CD4-positive, alpha-beta T cell treated with Interferon gamma for 1 hour (primary cell): ENCODE measurements around the gene PCGF3.
"Not testable (repeated sequence)": the region's sequence is repeated elsewhere in the genome, so short reads cannot be mapped to it uniquely, and the experiment has no call there.

ENCODE experiments used
- DNase-seq: peaks from one replicate; pipeline ENCODE4 v3.0.0-alpha.2; 2020

PCGF3 gene

DNA sequence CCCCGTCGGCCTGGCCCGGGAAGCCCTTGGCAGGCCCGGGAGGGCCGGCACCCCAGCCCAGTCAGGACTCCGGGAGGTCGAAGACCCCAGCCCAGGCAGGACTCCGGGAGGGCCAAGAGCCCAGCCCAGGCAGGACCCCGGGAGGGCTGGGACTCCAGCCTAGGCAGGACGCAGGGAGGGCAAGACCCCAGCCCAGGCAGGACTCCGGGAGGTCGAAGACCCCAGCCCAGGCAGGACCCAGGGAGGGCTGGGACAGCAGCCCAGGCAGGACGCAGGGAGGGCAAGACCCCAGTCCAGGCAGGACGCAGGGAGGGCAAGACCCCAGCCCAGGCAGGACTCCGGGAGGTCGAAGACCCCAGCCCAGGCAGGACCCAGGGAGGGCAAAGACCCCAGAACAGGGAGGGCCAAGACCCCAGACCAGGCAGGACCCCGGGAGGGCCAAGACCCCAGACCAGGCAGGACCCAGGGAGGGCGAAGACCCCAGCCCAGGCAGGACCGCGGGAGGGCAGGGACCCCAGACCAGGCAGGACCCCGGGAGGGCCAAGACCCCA is 526 bp downstream of the PCGF3 start:
- DNase-seq, result not testable (repeated sequence)

DNA sequence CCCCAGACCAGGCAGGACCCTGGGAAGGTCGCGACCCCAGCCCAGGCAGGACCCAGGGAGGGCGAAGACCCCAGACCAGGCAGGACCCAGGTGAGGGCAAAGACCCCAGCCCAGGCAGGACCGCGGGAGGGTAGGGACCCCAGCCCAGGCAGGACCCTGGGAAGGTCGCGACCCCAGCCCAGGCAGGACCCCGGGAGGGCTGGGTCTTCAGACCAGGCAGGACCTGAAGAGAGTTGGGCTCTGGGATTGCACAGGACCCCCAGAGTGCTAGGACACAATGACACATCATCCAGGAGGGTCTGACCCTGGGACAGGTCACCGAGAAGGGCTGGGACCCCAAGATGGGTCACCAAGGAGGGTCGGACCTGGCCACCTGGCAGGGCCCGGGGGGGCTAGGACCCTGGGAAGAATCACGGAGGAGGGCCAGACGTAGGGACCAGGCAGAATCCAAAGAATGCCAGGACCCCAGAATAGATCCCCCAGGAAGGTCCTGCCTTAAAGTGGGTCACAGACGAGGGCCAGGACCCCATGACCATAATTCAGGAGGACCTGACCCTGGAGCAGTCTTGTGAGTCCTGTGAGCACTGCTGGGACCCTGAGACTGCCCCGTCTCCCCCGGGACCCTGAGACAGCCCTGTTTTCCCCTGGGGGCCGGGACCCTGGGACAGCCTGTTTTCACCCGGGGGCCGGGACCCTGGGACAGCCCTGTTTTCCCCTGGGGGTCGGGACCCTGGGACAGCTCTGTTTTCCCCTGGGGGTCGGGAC is 1.4 kb downstream of the PCGF3 start:
- DNase-seq, result no peak

DNA sequence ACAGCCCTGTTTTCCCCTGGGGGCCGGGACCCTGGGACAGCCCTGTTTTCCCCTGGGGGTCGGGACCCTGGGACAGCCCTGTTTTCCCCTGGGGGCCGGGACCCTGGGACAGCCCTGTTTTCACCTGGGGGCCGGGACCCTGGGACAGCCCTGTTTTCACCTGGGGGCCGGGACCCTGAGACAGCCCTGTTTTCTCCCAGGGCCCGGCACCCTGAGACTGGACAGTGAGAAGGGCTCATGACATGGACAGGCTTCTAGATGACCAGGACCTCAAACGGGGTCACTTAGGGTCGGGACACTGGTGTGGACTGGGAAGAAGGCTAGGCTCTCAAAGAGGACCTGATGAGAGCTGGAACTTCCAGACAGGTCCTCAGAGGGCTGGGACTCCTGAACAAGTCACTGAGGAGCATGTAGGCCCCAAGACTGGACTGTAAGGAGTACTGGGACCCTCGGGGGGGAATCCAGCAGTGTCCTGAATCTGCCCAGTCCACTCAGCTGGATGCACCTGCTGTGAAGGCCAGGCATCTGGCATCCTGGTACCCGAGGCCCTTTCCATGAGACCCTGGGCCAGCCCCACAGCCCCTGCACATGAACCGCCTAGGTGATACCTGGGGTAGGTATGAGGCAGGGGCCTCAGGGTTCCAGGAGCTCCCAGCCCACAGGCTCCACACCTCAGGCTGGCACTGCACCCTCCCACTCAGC is 2.4 kb downstream of the PCGF3 start:
- DNase-seq, result no peak

DNA sequence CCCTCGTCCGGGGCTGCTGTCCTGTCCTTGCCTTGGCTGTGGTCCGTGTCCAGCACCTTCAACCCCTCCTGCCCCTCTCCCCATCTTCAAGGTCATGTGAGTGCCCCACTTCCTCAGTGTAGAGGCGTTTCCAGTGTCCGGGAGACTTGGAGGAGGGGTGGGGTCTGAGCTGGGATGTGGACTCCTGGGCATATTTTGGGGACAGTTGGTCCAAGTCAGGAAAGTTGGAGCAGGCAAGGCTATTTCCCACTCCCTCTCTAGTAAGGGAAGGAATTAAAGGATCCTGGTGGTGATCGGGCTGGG is 3.0 kb downstream of the PCGF3 start:
- DNase-seq, result no peak

DNA sequence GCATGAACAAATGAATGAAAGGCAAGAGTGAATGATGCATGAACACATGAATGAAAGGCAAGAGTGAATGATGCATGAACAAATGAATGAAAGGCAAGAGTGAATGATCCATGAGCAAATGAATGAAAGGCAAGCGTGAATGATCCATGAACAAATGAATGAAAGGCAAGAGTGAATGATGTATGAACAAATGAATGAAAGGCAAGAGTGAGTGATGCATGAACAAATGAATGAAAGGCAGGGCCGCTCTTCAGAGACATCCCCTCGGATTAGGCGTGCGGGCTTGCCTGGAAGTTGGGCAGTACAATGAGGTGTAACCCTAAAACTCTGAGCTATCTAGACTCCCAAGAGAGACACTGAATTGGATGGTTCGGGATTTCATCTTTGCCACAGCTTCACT is 3.7 kb downstream of the PCGF3 start:
- DNase-seq, result no peak

DNA sequence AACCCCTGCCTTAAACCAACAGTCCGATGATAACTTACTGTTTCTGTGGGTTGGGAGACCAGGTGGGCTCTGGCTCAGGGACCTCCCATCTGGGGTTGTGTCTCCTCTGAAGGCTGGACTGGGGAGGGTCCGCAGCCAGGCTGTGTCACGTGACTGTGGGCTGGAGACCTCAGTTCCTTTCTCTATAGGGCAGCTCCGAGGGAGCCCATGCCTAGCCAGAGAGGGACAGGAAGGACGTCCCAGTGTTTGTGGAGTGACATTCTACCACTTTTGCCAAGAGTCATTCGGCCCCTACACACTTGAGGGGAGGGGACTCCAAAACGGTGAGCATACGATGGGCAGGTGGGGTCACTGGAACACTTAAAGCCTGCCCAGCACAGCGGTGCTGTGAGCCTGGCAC is 4.5 kb downstream of the PCGF3 start:
- DNase-seq, result no peak

DNA sequence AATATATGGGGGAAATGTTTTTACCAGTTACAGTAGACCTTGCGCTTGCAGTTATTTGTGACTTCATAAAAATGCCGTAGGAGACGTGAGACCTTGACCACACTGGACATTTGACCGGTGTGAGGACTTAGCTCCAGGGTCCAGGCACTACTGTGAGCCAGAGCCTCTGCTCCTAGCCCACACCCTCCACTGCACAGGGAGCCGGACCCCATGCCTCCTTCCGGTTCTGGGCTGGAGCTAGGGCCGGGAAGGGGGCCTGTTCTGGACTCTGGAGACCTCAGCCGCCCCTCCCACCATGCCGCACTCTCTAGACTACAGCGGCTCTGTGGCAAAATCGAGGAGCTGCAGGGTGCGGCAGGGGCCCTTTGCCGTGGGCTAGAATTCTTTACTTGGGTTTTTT is 5.3 kb downstream of the PCGF3 start:
- no peak for DNase-seq

DNA sequence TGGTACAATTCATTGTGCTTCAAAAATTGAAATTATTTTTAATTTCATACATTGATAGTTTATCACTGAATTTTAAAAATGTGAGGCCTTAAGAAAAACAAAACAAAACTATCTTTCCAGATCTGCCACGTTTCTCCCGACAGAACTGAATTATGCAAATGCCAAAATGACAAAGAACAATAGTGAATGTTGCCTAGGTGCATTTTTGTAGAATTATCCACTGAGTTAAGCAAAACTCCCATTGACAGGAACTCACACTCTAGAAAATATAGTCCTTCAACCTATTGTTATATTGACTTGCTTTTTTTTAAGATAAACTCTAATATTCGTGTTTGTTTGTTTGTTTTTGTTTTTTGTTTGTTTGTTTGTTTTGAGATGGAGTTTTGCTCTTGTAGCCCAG is 6.5 kb downstream of the PCGF3 start:
- DNase-seq, result no peak

DNA sequence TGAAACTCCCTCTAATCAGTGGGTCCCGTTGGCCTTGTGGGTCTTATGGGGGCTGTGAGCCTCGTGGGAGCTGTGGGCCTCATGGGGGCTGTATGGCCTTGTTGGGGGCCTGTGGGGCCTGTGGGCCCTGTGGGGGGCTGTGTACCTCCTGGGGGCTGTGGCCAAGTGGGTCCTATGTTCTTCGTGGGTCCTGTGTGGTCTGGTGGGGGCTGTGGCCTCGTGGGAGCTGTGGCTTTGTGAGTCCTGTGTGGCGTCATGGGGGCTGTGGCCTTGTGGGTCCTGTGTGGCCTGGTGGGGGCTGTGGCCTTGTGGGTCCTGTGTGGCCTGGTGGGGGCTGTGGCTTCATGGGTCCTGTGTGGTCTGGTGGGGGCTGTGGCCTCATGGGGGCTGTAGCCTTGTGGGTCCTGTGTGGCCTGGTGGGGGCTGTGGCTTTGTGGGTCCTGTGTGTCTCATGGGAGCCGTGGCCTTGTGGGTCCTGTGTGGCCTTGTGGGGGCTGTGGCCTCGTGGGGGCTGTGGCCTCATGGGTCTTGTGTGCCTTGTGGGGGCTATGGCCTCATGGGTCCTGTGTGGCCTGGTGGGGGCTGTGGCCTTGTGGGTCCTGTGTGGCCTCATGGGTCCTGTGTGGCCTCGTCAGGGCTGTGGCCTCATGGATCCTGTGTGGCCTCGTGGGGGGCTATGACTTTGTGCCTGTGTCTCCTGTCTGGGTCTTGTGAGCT is 7.4 kb downstream of the PCGF3 start:
- DNase-seq, result no peak

DNA sequence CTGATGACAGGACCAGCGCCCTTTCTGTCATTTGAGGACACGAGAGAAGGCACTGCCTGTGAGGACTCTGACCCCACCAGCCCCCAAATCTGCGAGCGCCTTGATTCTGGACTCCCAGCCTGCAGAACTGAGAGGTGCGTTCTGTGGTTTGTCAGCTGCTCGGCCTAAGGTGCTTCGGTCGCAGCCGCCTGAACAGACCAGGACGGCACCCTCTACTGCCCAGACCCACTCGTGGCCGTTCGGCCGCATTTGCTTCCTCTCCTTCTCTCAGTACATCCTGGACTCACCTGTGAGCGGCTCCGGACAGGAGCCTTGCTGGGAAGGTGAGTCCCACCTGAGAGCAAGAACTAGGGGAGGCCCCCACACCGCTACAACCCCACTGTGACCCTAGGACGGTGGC is 8.5 kb downstream of the PCGF3 start:
- DNase-seq, result no peak

DNA sequence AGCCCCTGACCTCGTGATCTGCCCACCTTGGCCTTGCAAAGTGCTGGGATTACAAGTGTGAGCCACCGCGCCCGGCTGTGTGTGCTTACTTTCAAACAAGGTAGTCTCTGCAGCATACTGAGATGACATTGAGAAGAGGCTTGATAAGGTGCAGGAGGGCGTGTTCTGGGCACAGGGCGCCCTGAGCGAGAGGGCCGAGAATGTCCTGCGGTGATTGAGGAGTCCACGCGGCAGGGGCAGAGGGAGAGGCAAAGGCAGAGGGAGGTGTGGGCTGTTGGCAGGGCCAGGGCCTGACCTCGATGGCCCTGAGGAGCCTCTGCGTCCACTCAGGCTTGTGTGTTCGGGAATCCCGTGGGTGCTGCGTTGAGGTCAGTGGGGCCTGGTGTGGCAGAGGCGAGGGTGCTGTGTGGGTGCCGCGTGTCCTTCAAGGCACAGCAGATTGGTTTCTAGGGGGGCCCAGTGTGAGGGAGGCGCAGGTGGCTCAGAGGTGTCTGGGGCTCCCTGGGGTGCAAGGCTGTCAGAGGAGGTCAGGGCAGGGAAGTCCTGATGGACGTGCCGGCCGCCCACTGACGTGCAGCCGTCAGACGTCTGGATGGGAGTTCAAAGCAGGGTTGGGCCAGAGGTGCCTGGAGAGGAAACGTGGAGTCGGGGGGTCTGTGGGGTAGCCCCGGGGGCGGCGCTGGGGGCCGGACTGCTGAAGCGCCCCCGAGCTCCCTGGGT is 12.1 kb downstream of the PCGF3 start:
- DNase-seq, result no peak

DNA sequence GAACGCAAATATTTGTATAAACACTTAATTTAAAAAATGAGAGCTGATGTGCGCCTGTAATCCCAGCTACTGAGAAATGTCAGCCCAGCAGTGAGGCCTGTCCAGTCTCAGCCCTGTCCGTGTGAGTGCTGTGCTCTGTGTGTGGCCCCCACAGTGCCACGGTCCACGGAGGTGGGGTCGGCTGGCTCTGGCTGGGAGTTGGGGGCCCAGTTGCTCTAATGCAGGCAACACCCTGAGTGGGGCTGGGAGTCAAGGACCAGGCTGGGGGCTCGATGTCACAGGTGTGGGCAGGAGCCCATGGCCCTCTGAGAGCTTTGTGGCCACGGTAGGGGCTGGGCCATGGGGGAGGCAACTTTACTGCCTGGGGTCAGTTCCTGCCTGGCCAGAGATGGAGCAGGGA is 12.8 kb downstream of the PCGF3 start:
- no peak for DNase-seq

DNA sequence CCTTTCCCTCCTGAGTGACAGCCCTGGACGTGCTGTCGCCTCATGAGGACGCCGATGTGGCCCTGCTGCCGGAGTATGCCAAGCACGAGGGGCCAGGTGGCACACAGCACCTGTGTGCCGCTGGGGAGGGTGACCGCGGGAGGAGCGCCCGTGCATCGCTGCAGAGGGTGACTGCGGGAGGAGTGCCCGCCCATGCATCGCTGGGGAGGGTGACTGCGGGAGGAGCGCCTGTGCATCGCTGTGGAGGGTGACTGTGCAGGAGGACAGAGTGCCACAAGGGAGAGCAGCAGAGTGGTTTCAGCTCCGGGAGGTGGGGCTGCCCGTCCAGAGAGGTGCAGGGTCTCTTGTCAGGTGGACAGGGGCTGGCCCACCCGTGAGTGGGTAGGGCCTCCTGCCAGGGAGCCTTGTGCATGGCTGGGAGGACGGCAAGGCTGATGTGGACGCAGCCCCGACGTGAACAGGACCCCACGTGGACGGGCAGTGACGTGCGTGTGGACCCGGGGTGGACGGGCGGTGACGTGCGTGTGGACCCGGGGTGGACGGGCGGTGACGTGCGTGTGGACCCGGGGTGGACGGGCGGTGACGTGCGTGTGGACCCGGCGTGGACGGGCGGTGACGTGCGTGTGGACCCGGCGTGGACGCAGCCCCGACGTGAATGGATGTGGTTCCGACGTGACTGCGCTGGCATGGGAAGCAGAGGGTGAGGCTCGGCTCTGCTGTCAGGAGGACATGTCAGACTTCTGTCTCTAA is 14.7 kb downstream of the PCGF3 start:
- no peak for DNase-seq

DNA sequence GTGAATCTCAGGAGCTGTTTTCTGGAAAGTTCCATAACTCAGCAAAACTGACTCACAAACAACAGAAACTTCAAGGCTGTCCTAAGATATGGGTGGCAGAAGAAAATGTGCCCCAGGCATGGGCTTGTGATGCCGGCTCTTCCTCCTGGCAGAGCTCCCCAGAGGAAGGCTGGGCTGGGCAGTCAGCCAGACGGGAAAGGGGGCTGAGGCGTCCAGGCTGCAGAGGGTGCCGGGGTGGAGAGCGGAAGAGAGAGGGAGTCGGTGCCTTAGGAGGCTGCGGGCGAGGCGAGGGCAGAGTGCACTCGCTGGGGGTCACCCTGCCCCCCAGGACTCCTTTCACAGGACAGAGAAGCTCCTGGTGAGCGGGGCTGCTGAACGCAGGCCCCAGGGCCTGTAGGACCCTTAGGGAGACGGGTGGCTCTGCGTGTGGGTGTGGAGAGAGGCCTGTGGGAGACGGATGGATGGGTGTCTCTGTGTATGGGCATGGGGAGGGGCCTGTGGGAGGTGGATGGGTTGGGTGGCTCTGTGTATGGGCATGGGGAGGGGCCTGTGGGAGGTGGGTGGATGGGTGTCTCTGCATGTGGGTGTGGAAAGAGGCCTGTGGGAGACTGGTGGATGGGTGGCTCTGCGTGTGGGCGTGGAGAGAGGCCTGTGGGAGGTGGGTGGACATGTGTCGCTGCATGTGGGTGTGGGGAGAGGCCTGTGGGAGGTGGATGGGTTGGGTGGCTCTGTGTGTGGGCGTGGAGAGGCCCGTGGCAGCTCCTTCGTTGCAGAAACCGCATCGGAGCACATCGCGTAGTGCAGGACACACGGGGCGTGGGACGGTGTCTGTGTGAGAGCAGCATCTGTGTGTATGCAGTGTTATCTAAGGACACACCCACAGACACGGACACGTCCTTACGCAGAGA is 15.9 kb downstream of the PCGF3 start:
- DNase-seq, result no peak

DNA sequence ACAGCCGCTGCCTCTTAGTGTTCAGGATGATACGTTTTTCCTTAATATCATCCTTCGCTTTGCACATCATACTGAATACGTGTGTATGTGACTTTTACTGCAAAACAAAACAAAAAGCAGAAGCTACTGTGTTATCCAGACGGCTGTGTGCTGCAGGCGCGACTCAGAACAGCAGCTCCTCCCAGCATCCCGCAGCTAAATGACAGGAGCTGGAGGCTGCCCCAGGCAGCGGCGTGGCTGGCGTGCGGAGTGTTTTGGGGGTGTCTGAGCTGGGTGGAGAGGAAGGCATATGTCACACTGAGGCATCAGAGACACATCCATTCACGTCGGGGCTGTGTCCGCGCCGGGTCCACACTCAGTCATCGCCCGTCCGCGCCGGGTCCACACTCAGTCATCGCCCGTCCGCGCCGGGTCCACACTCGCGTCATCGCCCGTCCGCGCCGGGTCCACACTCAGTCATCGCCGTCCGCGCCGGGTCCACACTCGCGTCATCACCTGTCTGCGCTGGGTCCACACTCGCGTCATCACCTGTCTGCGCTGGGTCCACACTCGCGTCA is 16.6 kb downstream of the PCGF3 start:
- no peak for DNase-seq

DNA sequence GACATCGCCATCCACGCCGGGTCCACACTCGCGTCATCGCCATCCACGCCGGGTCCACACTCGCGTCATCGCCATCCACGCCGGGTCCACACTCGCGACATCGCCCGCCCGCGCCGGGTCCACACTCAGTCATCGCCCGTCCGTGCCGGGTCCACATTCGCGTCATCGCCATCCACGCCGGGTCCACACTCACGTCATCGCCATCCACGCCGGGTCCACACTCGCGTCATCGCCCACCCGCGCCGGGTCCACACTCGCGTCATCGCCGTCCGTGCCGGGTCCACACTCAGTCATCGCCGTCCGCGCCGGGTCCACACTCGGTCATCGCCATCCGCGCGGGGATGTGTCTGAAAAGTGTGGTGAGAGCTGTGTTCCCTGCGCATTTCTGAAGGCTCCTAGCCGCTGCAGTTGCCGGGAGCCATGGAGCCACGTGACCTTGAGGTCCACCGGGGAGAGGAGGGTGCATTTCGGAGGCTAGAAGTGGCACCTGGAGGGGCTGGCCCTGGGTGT is 17.3 kb downstream of the PCGF3 start:
- no peak for DNase-seq

DNA sequence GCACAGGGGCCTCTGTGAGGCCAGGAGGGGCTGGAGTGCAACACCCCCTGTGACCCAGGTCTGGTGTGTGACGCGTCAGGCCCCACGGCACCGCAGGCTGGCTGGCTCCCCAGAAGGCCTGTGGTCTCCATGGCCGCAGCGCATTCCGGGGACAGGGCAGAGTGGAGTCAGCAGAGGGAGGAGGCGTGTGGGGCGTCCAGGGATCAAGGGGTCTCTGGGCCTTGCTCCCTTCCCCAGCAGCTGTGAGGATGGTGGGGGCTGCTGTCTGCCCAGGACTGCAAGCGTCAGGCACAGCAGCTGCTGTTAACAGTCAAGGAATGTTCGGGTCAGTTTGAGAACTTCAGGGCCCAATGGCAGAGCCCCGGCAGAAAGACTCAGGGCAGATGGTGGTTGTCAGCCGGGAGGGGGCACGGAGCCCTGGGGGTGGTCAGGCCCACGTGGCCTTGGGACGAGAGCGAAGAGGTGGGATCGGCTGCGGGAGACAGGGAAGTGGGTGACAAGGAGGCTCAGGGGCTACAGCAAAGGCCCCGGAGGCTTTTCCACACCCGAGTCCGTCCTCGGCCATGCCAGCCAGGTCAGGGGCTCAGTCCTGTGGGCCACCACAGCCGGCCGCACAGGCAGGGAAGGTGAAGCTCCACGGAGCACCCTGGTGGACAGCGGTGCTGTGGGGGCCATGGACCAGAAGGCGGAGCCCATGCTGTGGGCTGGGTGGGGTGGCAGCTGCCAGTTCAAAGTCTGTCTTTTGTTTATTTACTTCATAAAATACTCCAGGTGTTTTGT is 18.3 kb downstream of the PCGF3 start:
- DNase-seq, result no peak

DNA sequence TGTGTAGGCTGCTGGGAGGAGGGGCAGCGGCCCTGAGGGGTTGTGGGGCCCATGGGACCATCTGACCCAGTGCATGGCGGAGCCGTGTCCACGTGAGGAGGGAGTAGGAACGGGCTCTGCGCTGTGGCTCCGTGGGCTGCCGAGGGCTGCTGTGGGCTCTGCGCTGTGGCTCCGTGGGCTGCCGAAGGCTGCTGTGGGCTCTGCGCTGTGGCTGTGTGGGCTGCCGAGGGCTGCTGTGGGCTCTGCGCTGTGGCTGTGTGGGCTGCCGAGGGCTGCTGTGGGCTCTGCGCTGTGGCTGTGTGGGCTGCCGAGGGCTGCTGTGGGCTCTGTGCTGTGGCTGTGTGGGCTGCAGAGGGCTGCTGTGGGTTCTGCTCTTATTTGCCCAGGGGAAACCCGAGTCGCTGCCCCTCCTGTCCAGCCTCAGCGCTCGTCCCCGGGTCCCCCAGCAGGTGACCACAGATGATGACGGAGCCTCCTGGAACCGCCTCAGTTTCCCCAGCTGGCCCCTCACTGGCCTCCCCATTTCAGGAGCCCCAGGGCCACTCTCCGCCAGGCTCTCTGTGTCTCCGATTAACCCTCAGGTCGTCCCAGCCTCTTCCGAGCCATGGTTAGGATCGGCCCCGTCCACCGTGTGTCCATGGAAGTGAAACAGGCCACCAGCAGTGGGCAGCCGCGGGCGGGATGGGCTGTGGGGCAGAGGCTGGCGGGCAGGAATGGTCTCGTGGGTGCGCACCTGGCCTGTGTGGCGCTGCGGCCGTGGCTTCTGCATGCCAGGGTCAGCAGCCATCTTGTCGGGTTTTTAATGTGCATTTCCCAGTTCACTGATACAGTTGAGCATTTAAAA is 20.0 kb downstream of the PCGF3 start:
- no peak for DNase-seq

DNA sequence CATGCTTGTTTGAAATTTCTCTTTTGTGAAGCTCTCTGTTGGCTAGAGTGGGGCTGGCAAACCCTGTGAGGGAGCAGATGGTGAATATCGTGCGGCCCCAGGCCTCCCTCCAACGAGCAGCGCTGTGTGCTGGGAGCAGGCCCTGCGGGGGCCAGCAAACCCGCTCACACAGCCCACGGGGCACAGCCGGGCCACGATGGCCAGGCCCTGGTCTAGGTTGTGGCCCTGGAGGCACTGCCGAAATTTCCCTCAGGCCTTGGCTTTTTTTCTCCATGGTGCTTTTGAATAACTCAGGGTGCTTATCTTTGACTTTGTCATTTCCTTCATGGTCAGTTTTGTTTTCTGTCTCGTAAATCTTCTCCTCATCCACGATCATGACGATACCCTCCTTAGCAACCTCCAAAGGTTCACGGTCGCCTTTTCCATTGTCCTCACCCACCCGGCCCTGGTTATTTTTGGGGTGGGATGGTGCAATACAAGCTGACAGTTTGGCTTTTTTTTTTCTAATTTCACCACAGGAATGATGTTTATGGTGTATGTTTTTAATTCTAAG is 20.7 kb downstream of the PCGF3 start:
- DNase-seq, result no peak
